Spleen (tissue), 11 donors: Measurements from ENCODE around the gene KANK3. TPM values are rescaled to one million over a fixed set of nuclear protein-coding genes. Genes with fewer than 3 reads are reported as not detected.

Source experiments
- DNase-seq: peaks from one replicate; pipeline ENCODE4 v3.0.0-alpha.2; 2020
- H3K27ac ChIP-seq, 8 donors: fragments of 200-600 bp; sonication (generic) in 7 of 8; 1 replicate in 4 of 8; 2 replicates in 4 of 8; pipeline versions ENCODE4 v1.5.0 to v1.8.0; 2016 to 2021; ENCODE audit warnings: inconsistent platforms in 4 of 8, mild to moderate bottlenecking in 4 of 8, moderate library complexity in 1 of 8
- H3K27me3 ChIP-seq, 7 donors: fragments of 200-600 bp; sonication (generic) in 6 of 7; replicated peaks in 1 of 7; 1 replicate in 4 of 7; 2 replicates in 3 of 7; pipeline versions ENCODE4 v1.5.0 to v1.8.0; 2016 to 2021; ENCODE audit warnings: inconsistent platforms in 3 of 7, mild to moderate bottlenecking in 1 of 7
- H3K36me3 ChIP-seq, 6 donors: fragments of 200-600 bp; sonication (generic) in 5 of 6; 1 replicate in 4 of 6; 2 replicates in 2 of 6; pipeline versions ENCODE4 v1.5.0 to v1.8.0; 2016 to 2021; ENCODE audit warnings: inconsistent platforms in 2 of 6
- H3K4me1 ChIP-seq, 6 donors: fragments of 200-600 bp; sonication (generic) in 5 of 6; 1 replicate in 3 of 6; 2 replicates in 3 of 6; pipeline versions ENCODE4 v1.5.0 to v1.8.0; 2016 to 2021; ENCODE audit warnings: inconsistent platforms in 3 of 6
- H3K4me3 ChIP-seq, 8 donors: fragments of 200-600 bp; sonication (generic) in 7 of 8; 1 replicate in 4 of 8; 2 replicates in 4 of 8; pipeline versions ENCODE4 v1.5.0 to v1.8.0; 2016 to 2021; ENCODE audit warnings: inconsistent platforms in 4 of 8, mild to moderate bottlenecking in 4 of 8, moderate library complexity in 2 of 8
- H3K9me3 ChIP-seq, 8 donors: fragments of 200-600 bp; sonication (generic) in 7 of 8; 1 replicate in 4 of 8; 2 replicates in 4 of 8; pipeline versions ENCODE4 v1.5.0 to v1.8.0; 2016 to 2021; ENCODE audit warnings: inconsistent platforms in 4 of 8
- CTCF ChIP-seq, 11 experiments: fragments of 200-600 bp in 7 of 11; fragments of 450-650 bp in 4 of 11; sonication (generic) in 4 of 11; IDR thresholded peaks in 8 of 11; conservative IDR thresholded peaks in 3 of 11; 1 replicate in 7 of 11; 2 replicates in 4 of 11; pipeline versions ENCODE4 v1.4.0 to v1.8.0; 2016 to 2021; ENCODE audit warnings: antibody characterized with exemption in 11 of 11, inconsistent platforms in 4 of 11, mild to moderate bottlenecking in 1 of 11
- POLR2A ChIP-seq, 3 donors: fragments of 450-650 bp; IDR thresholded peaks; one replicate each; pipeline ENCODE4 v1.5.1; 2017; ENCODE audit warnings: antibody characterized with exemption in 3 of 3, mild to moderate bottlenecking in 1 of 3
- POLR2AphosphoS5 ChIP-seq, 3 donors: sonication (generic); formaldehyde crosslinking; IDR thresholded peaks; one replicate each; pipeline ENCODE4 v1.5.1; 2017; ENCODE audit warnings: antibody characterized with exemption in 3 of 3
- WGBS, 5 donors: extraction: QIAGEN DNeasy Blood & Tissue Kit in 3 of 5; methylation state at CpG; one replicate each; pipeline versions ENCODE4 v1.1.5 to v1.1.7; 2013 to 2018; 5-methylcytosine and 5-hydroxymethylcytosine counted together
- intact Hi-C: fragments of 100-400 bp; cut with DNase I; formaldehyde crosslinking; loops from one replicate; pipeline ENCODE4 v1.15.0; 2023; ENCODE audit warnings: low total_unique reads
- polyA plus RNA-seq, 3 donors: library from polyadenylated mRNA; stranded (reverse); fragments of 200-250 nt; gene quantifications; one replicate each; pipeline ENCODE4 v1.2.1, GENCODE V29; 2013
- total RNA-seq, 7 donors: library from RNA; depleted of rRNA in 3 of 7; stranded (reverse); fragments of >200 nt in 3 of 7; fragmentation: NEBNext Ultra II Directional in 4 of 7; extraction: Animal tissue kit (Norgen Biotek cat#: 25700) in 4 of 7; gene quantifications; one replicate each; pipeline versions ENCODE4 v1.1.0 to v1.2.1, GENCODE V29; 2016 to 2021
- donor health status: healthy with polysubstance abuse.
- donor health status: DM: no; HTN: no; CAD: no; lungs with moderate emphysema.
- donor health status: DM: no; HTN: no; CAD: no.
- donor health status: Bipolar disorder and iron deficiency.
- donor health status: healthy.
- donor health status: DM: no; HTN: no; CAD: no.
- donor health status: DM: yes; HTN: yes; CAD: no.

Gene KANK3
- total and polyA plus RNA-seq, 10 donors = 14.0 to 84.6 (median 52.8) TPM

DNA sequence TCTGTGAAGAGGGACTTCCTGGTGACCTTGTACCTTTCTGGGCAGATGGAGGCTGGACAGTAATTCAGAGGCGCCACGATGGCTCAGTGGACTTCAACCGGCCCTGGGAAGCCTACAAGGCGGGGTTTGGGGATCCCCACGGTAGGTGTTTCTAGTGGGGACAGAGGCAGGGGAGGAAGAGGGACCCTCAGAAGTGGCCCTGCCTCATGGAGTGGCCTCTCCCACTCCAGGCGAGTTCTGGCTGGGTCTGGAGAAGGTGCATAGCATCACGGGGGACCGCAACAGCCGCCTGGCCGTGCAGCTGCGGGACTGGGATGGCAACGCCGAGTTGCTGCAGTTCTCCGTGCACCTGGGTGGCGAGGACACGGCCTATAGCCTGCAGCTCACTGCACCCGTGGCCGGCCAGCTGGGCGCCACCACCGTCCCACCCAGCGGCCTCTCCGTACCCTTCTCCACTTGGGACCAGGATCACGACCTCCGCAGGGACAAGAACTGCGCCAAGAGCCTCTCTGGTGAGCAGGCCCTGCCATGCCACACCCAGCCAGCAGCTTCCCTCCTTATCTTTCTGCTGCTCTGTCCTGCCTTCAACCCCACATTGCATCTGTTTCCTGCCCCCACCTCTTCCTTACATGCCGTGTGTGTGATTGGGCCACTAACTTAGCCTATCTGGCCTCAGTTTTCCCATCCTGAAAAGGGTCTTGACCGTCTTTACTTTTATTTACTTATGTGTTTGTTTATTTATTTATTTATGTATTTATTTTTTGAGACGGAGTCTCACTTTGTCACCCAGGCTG is 28.1 kb upstream of the KANK3 start:
- H3K36me3 ChIP-seq = peaks cover 0 to 39% (median 13%) of the 10 kb centered on the region in 6 donors
- H3K4me1 ChIP-seq = peaks cover 0 to 55% (median 32%) of the 10 kb centered on the region in 6 donors
- intact Hi-C loops = no loop called here
- H3K27ac ChIP-seq = peak overlapping the region in 6 of 8 donors; percentile 41 to 77 (median 60)
- no peaks in the 10 kb centered on the region for H3K9me3 ChIP-seq
- H3K4me3 ChIP-seq = peak overlapping the region in 1 of 8 donors; percentile 15
- TF ChIP-seq POLR2AphosphoS5 (IDR thresholded peaks at IDR 0.05) (peak; percentile 48 to 61 (median 54)), CTCF (IDR thresholded peaks at IDR 0.05 in 8 of 11, conservative IDR thresholded peaks at IDR 0.05 in 3 of 11) (no peak)
- 59 to 69% (median 65%) methylated on average over 15 to 28 of the region's 28 CpGs for WGBS, 5 donors
- peaks cover 0 to 30% (median 0%) of the 10 kb centered on the region in 7 donors for H3K27me3 ChIP-seq
- peak; percentile 73 for DNase-seq

- 71 to 87% (median 83%) methylated on average over 19 of the region's 19 CpGs for WGBS, 5 donors
- DNase-seq = peak; percentile 23
- H3K4me3 ChIP-seq = no peak overlapping the region
- H3K4me1 ChIP-seq = peaks cover 0 to 63% (median 36%) of the 10 kb centered on the region in 6 donors
- no peaks in the 10 kb centered on the region for H3K9me3 ChIP-seq
- intact Hi-C loops = no loop called here
- peaks cover 0 to 38% (median 4%) of the 10 kb centered on the region in 7 donors for H3K27me3 ChIP-seq
- peaks cover 0 to 31% (median 10%) of the 10 kb centered on the region in 6 donors for H3K36me3 ChIP-seq
- peak overlapping the region in 6 of 8 donors; percentile 41 to 77 (median 60) for H3K27ac ChIP-seq
- TF ChIP-seq POLR2AphosphoS5 (IDR thresholded peaks at IDR 0.05) (peak in 1 of 3 donors; percentile 26), CTCF (IDR thresholded peaks at IDR 0.05 in 8 of 11, conservative IDR thresholded peaks at IDR 0.05 in 3 of 11) (no peak)
These were observed 27.3 kb upstream of the KANK3 start for GRCh38 chr19:8370176-8371010.

- Histone ChIP-seq H3K9me3 (no peaks in the 10 kb centered on the region), H3K4me3 (peak overlapping the region in 2 of 8 donors; percentile 8 to 72), H3K4me1 (peaks cover 9 to 92% (median 62%) of the 10 kb centered on the region in 6 donors), H3K36me3 (peaks cover 0 to 2% (median 0%) of the 10 kb centered on the region in 6 donors), H3K27ac (peak overlapping the region in 7 of 8 donors; percentile 47 to 78 (median 66)), H3K27me3 (peaks cover 0 to 68% (median 21%) of the 10 kb centered on the region in 7 donors)
- no peak for TF ChIP-seq POLR2A (IDR thresholded peaks at IDR 0.05)
- no peak for TF ChIP-seq CTCF (IDR thresholded peaks at IDR 0.05 in 8 of 11, conservative IDR thresholded peaks at IDR 0.05 in 3 of 11)
- peak; percentile 66 to 76 (median 73) for TF ChIP-seq POLR2AphosphoS5 (IDR thresholded peaks at IDR 0.05)
- intact Hi-C loops = no loop called here
- 23 to 27% (median 26%) methylated on average over 22 to 23 of the region's 23 CpGs for WGBS, 5 donors
- peak; percentile 78 for DNase-seq
These were observed 24.4 kb upstream of the KANK3 start for GRCh38 chr19:8367327-8368001.
